Measurements from ENCODE around the gene HOXC6. TPM values are rescaled to one million over a fixed set of nuclear protein-coding genes. Genes with fewer than 3 reads are reported as not detected.

Gene HOXC6
- total and polyA plus RNA-seq, 8 donors: 0.46 to 2.0 (median 1.0) TPM; not detected in 5

GRCh38 chr12:54018468-54018984, 9.7 kb upstream of the HOXC6 start:
- TF ChIP-seq CTCF (IDR thresholded peaks at IDR 0.05) (no peak), EP300 (IDR thresholded peaks at IDR 0.05) (no peak), POLR2A (IDR thresholded peaks at IDR 0.05) (no peak), POLR2AphosphoS5 (IDR thresholded peaks at IDR 0.05) (no peak)
- peak overlapping the region; percentile 43 to 55 (median 46) for H3K4me3 ChIP-seq
- no peaks in the 10 kb centered on the region for H3K36me3 ChIP-seq
- 30 to 33% (median 31%) methylated on average over 23 to 29 of the region's 29 CpGs for WGBS, 5 donors
- intact Hi-C loops (cut with DNase I; ENCODE audit: low total_unique reads): no loop called here
- H3K4me1 ChIP-seq: peaks cover 28 to 54% (median 44%) of the 10 kb centered on the region in 4 donors
- peaks cover 30 to 100% (median 98%) of the 10 kb centered on the region in 3 donors for H3K27me3 ChIP-seq
- peaks cover 0 to 5% (median 0%) of the 10 kb centered on the region in 4 donors for H3K9me3 ChIP-seq
- H3K27ac ChIP-seq: peak overlapping the region in 1 of 5 donors; percentile 66
- DNase-seq: no peak

GRCh38 chr12:54019091-54019811, 9.0 kb upstream of the HOXC6 start:
- no peak for DNase-seq
- Histone ChIP-seq H3K36me3 (no peaks in the 10 kb centered on the region), H3K27ac (peak overlapping the region in 1 of 5 donors; percentile 4), H3K4me1 (peaks cover 28 to 51% (median 42%) of the 10 kb centered on the region in 4 donors), H3K4me3 (peak overlapping the region in 2 of 4 donors; percentile 43 to 55), H3K9me3 (peaks cover 0 to 5% (median 0%) of the 10 kb centered on the region in 4 donors), H3K27me3 (peaks cover 27 to 100% (median 98%) of the 10 kb centered on the region in 3 donors)
- WGBS, 5 donors: 24 to 47% (median 27%) methylated on average over 40 to 43 of the region's 43 CpGs
- TF ChIP-seq CTCF (IDR thresholded peaks at IDR 0.05) (no peak), EP300 (IDR thresholded peaks at IDR 0.05) (no peak), POLR2A (IDR thresholded peaks at IDR 0.05) (no peak), POLR2AphosphoS5 (IDR thresholded peaks at IDR 0.05) (no peak)
- intact Hi-C loops (cut with DNase I; ENCODE audit: low total_unique reads): no loop called here

GRCh38 chr12:54019924-54020590, 8.2 kb upstream of the HOXC6 start:
- H3K4me3 ChIP-seq: no peak overlapping the region
- H3K4me1 ChIP-seq: peaks cover 24 to 44% (median 35%) of the 10 kb centered on the region in 4 donors
- TF ChIP-seq POLR2A (IDR thresholded peaks at IDR 0.05) (no peak), CTCF (IDR thresholded peaks at IDR 0.05) (no peak), POLR2AphosphoS5 (IDR thresholded peaks at IDR 0.05) (no peak), EP300 (IDR thresholded peaks at IDR 0.05) (no peak)
- 38 to 55% (median 42%) methylated on average over 9 to 10 of the region's 10 CpGs for WGBS, 5 donors
- no peaks in the 10 kb centered on the region for H3K9me3 ChIP-seq
- H3K27me3 ChIP-seq: peaks cover 21 to 100% (median 98%) of the 10 kb centered on the region in 3 donors
- H3K27ac ChIP-seq: no peak overlapping the region
- no peak for DNase-seq
- H3K36me3 ChIP-seq: no peaks in the 10 kb centered on the region
- intact Hi-C loops (cut with DNase I; ENCODE audit: low total_unique reads): no loop called here

GRCh38 chr12:54020591-54021405, 7.4 kb upstream of the HOXC6 start:
- 47 to 57% (median 51%) methylated on average over 23 of the region's 23 CpGs for WGBS, 5 donors
- no peak for DNase-seq
- Histone ChIP-seq H3K27me3 (peaks cover 13 to 100% (median 98%) of the 10 kb centered on the region in 3 donors), H3K9me3 (no peaks in the 10 kb centered on the region), H3K36me3 (no peaks in the 10 kb centered on the region), H3K4me3 (no peak overlapping the region), H3K4me1 (peaks cover 24 to 44% (median 35%) of the 10 kb centered on the region in 4 donors), H3K27ac (no peak overlapping the region)
- TF ChIP-seq POLR2A (IDR thresholded peaks at IDR 0.05) (no peak), CTCF (IDR thresholded peaks at IDR 0.05) (no peak), EP300 (IDR thresholded peaks at IDR 0.05) (no peak), POLR2AphosphoS5 (IDR thresholded peaks at IDR 0.05) (no peak)
- intact Hi-C loops (cut with DNase I; ENCODE audit: low total_unique reads): no loop called here

Data from stomach (tissue), 9 donors.